Activated CD8-positive, alpha-beta memory T cell treated with anti-CD3 and anti-CD28 coated beads, Interleukin-2, amount 50 U/mL, for 24 hours (primary cell): ENCODE data around the gene RBBP7.
"Not testable (repeated sequence)": the region's sequence is repeated elsewhere in the genome, so short reads cannot be mapped to it uniquely, and the experiment has no call there.

Experiments
- DNase-seq: peaks from one replicate; pipeline ENCODE4 v3.0.0-alpha.2; 2020; ENCODE audit errors: extremely low read depth

Gene RBBP7

GRCh38 chrX:16867947-16868346 is 2.2 kb downstream of the RBBP7 start:
- no peak for DNase-seq

GRCh38 chrX:16862829-16863228 is 7.3 kb downstream of the RBBP7 start:
- no peak for DNase-seq

GRCh38 chrX:16856744-16857143 is 13.4 kb downstream of the RBBP7 start:
- DNase-seq = no peak

- not testable (repeated sequence) for DNase-seq
Observed at GRCh38 chrX:16856076-16856404, 14.1 kb downstream of the RBBP7 start.

GRCh38 chrX:16855363-16856075 is 14.6 kb downstream of the RBBP7 start:
- DNase-seq = no peak

- no peak for DNase-seq
Observed at GRCh38 chrX:16853537-16853936, 16.6 kb downstream of the RBBP7 start.

- DNase-seq = no peak
Observed at GRCh38 chrX:16852617-16853179, 17.5 kb downstream of the RBBP7 start.

GRCh38 chrX:16851827-16852226 is 18.3 kb downstream of the RBBP7 start:
- no peak for DNase-seq

- no peak for DNase-seq
Observed at GRCh38 chrX:16851421-16851820, 18.7 kb downstream of the RBBP7 start.

- DNase-seq = no peak
Observed at GRCh38 chrX:16848541-16848940, 21.6 kb downstream of the RBBP7 start.

- DNase-seq = no peak
Observed at GRCh38 chrX:16845686-16846085, 24.5 kb downstream of the RBBP7 start.

- DNase-seq = no peak
Observed at GRCh38 chrX:16843208-16843909, 26.8 kb downstream of the RBBP7 start.

- no peak for DNase-seq
Observed at GRCh38 chrX:16842684-16843083, 27.5 kb downstream of the RBBP7 start.

- no peak for DNase-seq
Observed at GRCh38 chrX:16839852-16840460, 30.2 kb downstream of the RBBP7 start.

- DNase-seq = no peak
Observed at GRCh38 chrX:16839219-16839851, 30.8 kb downstream of the RBBP7 start.

- no peak for DNase-seq
Observed at GRCh38 chrX:16838202-16839066, 31.7 kb downstream of the RBBP7 start.

GRCh38 chrX:16836371-16836770 is 33.8 kb downstream of the RBBP7 start:
- no peak for DNase-seq

- no peak for DNase-seq
Observed at GRCh38 chrX:16834806-16835205, 35.4 kb downstream of the RBBP7 start.

GRCh38 chrX:16832301-16832700 is 37.9 kb downstream of the RBBP7 start:
- DNase-seq = no peak

- no peak for DNase-seq
Observed at GRCh38 chrX:16828124-16828908, 41.8 kb downstream of the RBBP7 start.

- DNase-seq = no peak
Observed at GRCh38 chrX:16827225-16827624, 42.9 kb downstream of the RBBP7 start.
